GM12878 (cell line): ENCODE measurements around the gene CDHR2. TPM values are rescaled to one million over a fixed set of nuclear protein-coding genes. Genes with fewer than 3 reads are reported as not detected.

ENCODE experiments used
- ATAC-seq: fragments of 200-7000 bp; cut with Tn5 transposase; 3 replicates; pipeline ENCODE4 v1.9.1; 2020; ENCODE audit warnings: mild to moderate bottlenecking, moderate library complexity
- BruUV-seq: library from RNA; stranded (reverse); fragments of 400-500 nt; replicated peaks from 2 replicates; lab custom pipeline; 2021; lab: Mats Ljungman, UMichigan
- CTCF ChIA-PET: fragments of 300-600 bp; sonication (Branson Sonifier 250); formaldehyde crosslinking; extraction: SDS; loops from one replicate; lab custom pipeline; 2021; ENCODE audit warnings: inconsistent platforms; lab: Yijun Ruan, JAX
- POLR2A ChIA-PET: fragments of 350-600 bp; formaldehyde crosslinking; extraction: SDS; loops from one replicate; lab custom pipeline; 2021; ENCODE audit warnings: inconsistent platforms; lab: Charles Lee
- RAD21 ChIA-PET: fragments of 300-600 bp; sonication (Branson Sonifier 250); formaldehyde crosslinking; loops from one replicate; lab custom pipeline; 2023; ENCODE audit warnings: antibody characterized with exemption; ENCODE audit not compliant: unreplicated experiment; lab: Charles Lee
- SMC1A ChIA-PET: fragments of 300-600 bp; sonication (Branson Sonifier 250); formaldehyde crosslinking; loops from one replicate; lab custom pipeline; 2023; ENCODE audit not compliant: unreplicated experiment, uncharacterized antibody; lab: Charles Lee
- DNase-seq: peaks from one replicate; pipeline ENCODE4 v3.0.0-alpha.2; 2011; ENCODE audit warnings: low read depth, low spot score
- FAIRE-seq: peaks from 3 replicates; lab custom pipeline; 2011; peaks lifted over from hg19 to GRCh38; lab: Jason Lieb, UNC
- H2AFZ ChIP-seq: 2 replicates; pipeline ENCODE4 v1.6.0; 2011; ENCODE audit warnings: low read depth, low read length, control low read depth; ENCODE audit not compliant: control insufficient read depth
- H3K27ac ChIP-seq: 2 replicates; pipeline ENCODE4 v1.5.1; 2011; ENCODE audit warnings: control low read depth; ENCODE audit not compliant: control insufficient read depth, insufficient read depth
- H3K27me3 ChIP-seq, 2 experiments: replicated peaks in 1 of 2; 2 replicates each; pipeline versions ENCODE4 v1.6.0 to v1.6.1; 2011; ENCODE audit warnings: low read length in 1 of 2; ENCODE audit not compliant: control insufficient read depth in 2 of 2, insufficient read depth in 2 of 2
- H3K36me3 ChIP-seq, 2 experiments: 2 replicates each; pipeline ENCODE4 v1.5.1; 2011; ENCODE audit warnings: low read length in 1 of 2; ENCODE audit not compliant: control insufficient read depth in 2 of 2, insufficient read depth in 2 of 2
- H3K4me1 ChIP-seq: 2 replicates; pipeline ENCODE4 v1.6.1; 2011; ENCODE audit warnings: mild to moderate bottlenecking, low read length, moderate library complexity, mixed read lengths; ENCODE audit not compliant: control insufficient read depth, insufficient read depth
- H3K4me2 ChIP-seq: 2 replicates; pipeline ENCODE4 v1.6.0; 2011; ENCODE audit warnings: control low read depth; ENCODE audit not compliant: control insufficient read depth, insufficient read depth
- H3K4me3 ChIP-seq: fragments of 200-600 bp; sonication (generic); 2 replicates; pipeline ENCODE4 v1.5.1; 2016
- H3K79me2 ChIP-seq: 2 replicates; pipeline ENCODE4 v1.6.0; 2011; ENCODE audit warnings: low read length; ENCODE audit not compliant: control insufficient read depth, insufficient read depth
- H3K9ac ChIP-seq: 2 replicates; pipeline ENCODE4 v1.8.0; 2011; ENCODE audit warnings: low read length, control low read depth, mixed read lengths; ENCODE audit not compliant: control insufficient read depth, insufficient read depth
- H3K9me3 ChIP-seq: replicated peaks from 3 replicates; pipeline ENCODE4 v1.5.1; 2011; ENCODE audit warnings: mild to moderate bottlenecking, low read length; ENCODE audit not compliant: control insufficient read depth, insufficient read depth
- H4K20me1 ChIP-seq: 2 replicates; pipeline ENCODE4 v1.6.0; 2011; ENCODE audit not compliant: control insufficient read depth, insufficient read depth
- BHLHE40 ChIP-seq, 2 experiments: fragments of 450-650 bp in 1 of 2; IDR thresholded peaks; 2 replicates each; pipeline ENCODE4 v1.6.1; 2011 to 2017; ENCODE audit warnings: low read depth in 2 of 2, borderline replicate concordance in 1 of 2, improper control_type of control experiment in 1 of 2, low read length in 1 of 2, mild to moderate bottlenecking in 1 of 2
- BRCA1 ChIP-seq: IDR thresholded peaks from 2 replicates; pipeline ENCODE4 v1.6.1; 2011; ENCODE audit warnings: low read depth, low read length, improper control_type of control experiment
- CEBPB ChIP-seq, 2 experiments: fragments of 150-350 bp in 1 of 2; IDR thresholded peaks; 2 replicates each; pipeline ENCODE4 v1.6.1; 2012 to 2014; ENCODE audit warnings: low read depth in 2 of 2, low read length in 2 of 2, borderline replicate concordance in 1 of 2, inconsistent platforms in 1 of 2
- CREB1 ChIP-seq: IDR thresholded peaks from 2 replicates; pipeline ENCODE4 v1.6.1; 2012; ENCODE audit warnings: low read depth, mild to moderate bottlenecking, inconsistent platforms
- EZH2 ChIP-seq: IDR thresholded peaks from 2 replicates; pipeline ENCODE4 v1.6.1; 2012; ENCODE audit warnings: low read depth, mild to moderate bottlenecking, control low read depth, inconsistent platforms, low read length, borderline replicate concordance; ENCODE audit not compliant: control insufficient read depth
- GATAD2B ChIP-seq: fragments of 450-650 bp; conservative IDR thresholded peaks from 2 replicates; pipeline ENCODE4 v1.6.1; 2017; ENCODE audit warnings: low read depth, mild to moderate bottlenecking, moderate library complexity
- SIX5 ChIP-seq: IDR thresholded peaks from 2 replicates; pipeline ENCODE4 v1.6.1; 2011; ENCODE audit warnings: mild to moderate bottlenecking, low read depth, low read length, moderate library complexity; ENCODE audit not compliant: severe bottlenecking
- SMC3 ChIP-seq: IDR thresholded peaks from 2 replicates; pipeline ENCODE4 v1.6.1; 2011; ENCODE audit warnings: low read length, improper control_type of control experiment, borderline replicate concordance
- WGBS: methylation state at CpG from one replicate; pipeline ENCODE4 v1.1.6; 2016; ENCODE audit warnings: low lambda C conversion rate; ENCODE audit not compliant: insufficient replicate concordance, insufficient coverage; ENCODE audit errors: missing lambda C conversion rate; 5-methylcytosine and 5-hydroxymethylcytosine counted together
- in situ Hi-C: fragments of 300-500 bp; cut with MboI; formaldehyde crosslinking; loops from 9 replicates; pipeline ENCODE4 v1.14.3; 2018; ENCODE audit warnings: mixed read lengths
- intact Hi-C: fragments of 100-400 bp; cut with micrococcal nuclease; formaldehyde crosslinking; loops from one replicate; pipeline ENCODE4 v1.14.2; 2022; ENCODE audit not compliant: unreplicated experiment
- polyA plus RNA-seq, 11 experiments: library from polyadenylated mRNA; depleted of rRNA in 4 of 11; unstranded in 6 of 11; stranded (reverse) in 5 of 11; fragments of >200 nt; fragmentation: Nextera tagmentation in 4 of 11; fragmentation: Illumina TruSeq in 1 of 11; extraction: Ambion mirVana in 4 of 11; extraction: Trizol in 1 of 11; gene quantifications; 1 replicate in 1 of 11; 2 replicates in 10 of 11; pipeline versions ENCODE4 v1.2.1 to v1.2.3, GENCODE V29; 2011 to 2016; ENCODE audit warnings: inconsistent platforms in 2 of 11, missing spikeins in 2 of 11, low read depth in 1 of 11
- total RNA-seq, 4 experiments: library from RNA; depleted of rRNA in 3 of 4; stranded (reverse); fragments of >200 nt in 3 of 4; fragmentation: Illumina TruSeq in 1 of 4; extraction: Trizol in 1 of 4; gene quantifications; 2 replicates each; pipeline versions ENCODE4 v1.2.1 to v1.2.3, GENCODE V29; 2013 to 2021
- TF ChIP-seq, protein P1 (sequence below): fragments of 450-650 bp; formaldehyde crosslinking; IDR thresholded peaks from 2 replicates; pipeline ENCODE4 v1.5.0; 2022; ENCODE audit warnings: mild to moderate bottlenecking, missing genetic modification characterization
- TF ChIP-seq, protein P2 (sequence below): fragments of 450-650 bp; formaldehyde crosslinking; IDR thresholded peaks from 2 replicates; pipeline ENCODE4 v1.4.0; 2022; ENCODE audit warnings: mild to moderate bottlenecking, moderate library complexity
- TF ChIP-seq, protein P3 (sequence below): IDR thresholded peaks from 2 replicates; pipeline ENCODE4 v1.6.1; 2011; ENCODE audit warnings: low read depth, mild to moderate bottlenecking, low read length, moderate library complexity, borderline replicate concordance; ENCODE audit errors: extremely low read depth

CDHR2 gene
- total and polyA plus RNA-seq, 10 of the 15 experiments (the other 5 are each of a cell fraction or from before 2014, with no cell fraction given), result 0.03 to 0.46 (median 0.06) TPM; not detected in 5

DNA sequence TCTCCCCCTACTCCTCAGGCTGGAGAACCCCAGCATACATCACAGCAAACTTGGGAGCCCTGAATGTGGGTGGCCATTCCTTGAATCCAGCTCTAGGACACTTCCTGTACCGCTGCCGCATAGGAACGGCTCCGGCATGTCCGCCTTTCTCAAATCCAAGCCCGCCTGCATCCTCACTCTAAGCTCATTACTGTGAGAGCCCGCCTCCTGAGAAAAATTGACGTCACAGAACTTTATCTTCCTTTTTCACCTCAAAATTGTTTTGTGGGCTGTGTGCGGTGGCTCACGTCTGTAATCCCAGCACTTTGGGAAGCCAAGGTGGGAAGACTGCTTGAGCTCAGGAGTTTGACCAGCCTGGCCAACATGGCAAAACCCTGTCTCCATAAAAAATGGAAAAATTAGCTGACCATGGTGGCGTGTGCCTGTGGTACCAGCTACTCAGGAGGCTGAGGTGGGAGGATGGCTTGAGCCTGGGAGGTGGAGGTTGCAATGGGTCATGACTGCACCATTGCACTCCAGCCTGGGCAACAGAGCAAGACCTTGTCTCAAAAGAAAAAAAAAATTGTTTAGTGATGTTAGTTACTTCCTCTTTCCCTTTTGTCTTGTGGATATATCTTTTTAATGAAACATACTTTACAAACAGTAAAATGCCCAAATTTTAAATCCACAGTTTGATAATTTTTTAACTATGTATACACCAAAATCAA, 34.7 kb upstream of the CDHR2 start:
- no peak for DNase-seq
- no peak for TF ChIP-seq EZH2
- no peak for TF ChIP-seq SMC3
- no peak for TF ChIP-seq CREB1
- no peak for TF ChIP-seq GATAD2B
- TF ChIP-seq, protein P1, sequence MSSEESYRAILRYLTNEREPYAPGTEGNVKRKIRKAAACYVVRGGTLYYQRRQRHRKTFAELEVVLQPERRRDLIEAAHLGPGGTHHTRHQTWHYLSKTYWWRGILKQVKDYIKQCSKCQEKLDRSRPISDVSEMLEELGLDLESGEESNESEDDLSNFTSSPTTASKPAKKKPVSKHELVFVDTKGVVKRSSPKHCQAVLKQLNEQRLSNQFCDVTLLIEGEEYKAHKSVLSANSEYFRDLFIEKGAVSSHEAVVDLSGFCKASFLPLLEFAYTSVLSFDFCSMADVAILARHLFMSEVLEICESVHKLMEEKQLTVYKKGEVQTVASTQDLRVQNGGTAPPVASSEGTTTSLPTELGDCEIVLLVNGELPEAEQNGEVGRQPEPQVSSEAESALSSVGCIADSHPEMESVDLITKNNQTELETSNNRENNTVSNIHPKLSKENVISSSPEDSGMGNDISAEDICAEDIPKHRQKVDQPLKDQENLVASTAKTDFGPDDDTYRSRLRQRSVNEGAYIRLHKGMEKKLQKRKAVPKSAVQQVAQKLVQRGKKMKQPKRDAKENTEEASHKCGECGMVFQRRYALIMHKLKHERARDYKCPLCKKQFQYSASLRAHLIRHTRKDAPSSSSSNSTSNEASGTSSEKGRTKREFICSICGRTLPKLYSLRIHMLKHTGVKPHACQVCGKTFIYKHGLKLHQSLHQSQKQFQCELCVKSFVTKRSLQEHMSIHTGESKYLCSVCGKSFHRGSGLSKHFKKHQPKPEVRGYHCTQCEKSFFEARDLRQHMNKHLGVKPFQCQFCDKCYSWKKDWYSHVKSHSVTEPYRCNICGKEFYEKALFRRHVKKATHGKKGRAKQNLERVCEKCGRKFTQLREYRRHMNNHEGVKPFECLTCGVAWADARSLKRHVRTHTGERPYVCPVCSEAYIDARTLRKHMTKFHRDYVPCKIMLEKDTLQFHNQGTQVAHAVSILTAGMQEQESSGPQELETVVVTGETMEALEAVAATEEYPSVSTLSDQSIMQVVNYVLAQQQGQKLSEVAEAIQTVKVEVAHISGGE (CRISPR knock-in tag), result no peak
- no peak for TF ChIP-seq SIX5
- TF ChIP-seq, protein P2, sequence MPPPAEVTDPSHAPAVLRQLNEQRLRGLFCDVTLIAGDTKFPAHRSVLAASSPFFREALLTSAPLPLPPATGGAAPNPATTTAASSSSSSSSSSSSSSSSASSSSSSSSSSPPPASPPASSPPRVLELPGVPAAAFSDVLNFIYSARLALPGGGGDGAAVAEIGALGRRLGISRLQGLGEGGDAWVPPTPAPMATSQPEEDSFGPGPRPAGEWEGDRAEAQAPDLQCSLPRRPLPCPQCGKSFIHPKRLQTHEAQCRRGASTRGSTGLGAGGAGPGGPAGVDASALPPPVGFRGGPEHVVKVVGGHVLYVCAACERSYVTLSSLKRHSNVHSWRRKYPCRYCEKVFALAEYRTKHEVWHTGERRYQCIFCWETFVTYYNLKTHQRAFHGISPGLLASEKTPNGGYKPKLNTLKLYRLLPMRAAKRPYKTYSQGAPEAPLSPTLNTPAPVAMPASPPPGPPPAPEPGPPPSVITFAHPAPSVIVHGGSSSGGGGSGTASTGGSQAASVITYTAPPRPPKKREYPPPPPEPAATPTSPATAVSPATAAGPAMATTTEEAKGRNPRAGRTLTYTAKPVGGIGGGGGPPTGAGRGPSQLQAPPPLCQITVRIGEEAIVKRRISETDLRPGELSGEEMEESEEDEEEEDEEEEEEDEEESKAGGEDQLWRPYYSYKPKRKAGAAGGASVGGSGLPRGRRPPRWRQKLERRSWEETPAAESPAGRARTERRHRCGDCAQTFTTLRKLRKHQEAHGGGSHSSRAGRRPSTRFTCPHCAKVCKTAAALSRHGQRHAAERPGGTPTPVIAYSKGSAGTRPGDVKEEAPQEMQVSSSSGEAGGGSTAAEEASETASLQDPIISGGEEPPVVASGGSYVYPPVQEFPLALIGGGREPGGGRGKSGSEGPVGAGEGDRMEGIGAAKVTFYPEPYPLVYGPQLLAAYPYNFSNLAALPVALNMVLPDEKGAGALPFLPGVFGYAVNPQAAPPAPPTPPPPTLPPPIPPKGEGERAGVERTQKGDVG (CRISPR knock-in tag), result no peak
- TF ChIP-seq CEBPB (IDR thresholded peaks at IDR 0.05; ENCODE audit: borderline replicate concordance in 1 of 2, low read depth in 2 of 2, low read length in 2 of 2), result no peak
- TF ChIP-seq BRCA1, result no peak
- TF ChIP-seq, protein P3, sequence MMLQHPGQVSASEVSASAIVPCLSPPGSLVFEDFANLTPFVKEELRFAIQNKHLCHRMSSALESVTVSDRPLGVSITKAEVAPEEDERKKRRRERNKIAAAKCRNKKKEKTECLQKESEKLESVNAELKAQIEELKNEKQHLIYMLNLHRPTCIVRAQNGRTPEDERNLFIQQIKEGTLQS, result no peak
- no peak for TF ChIP-seq BHLHE40 (IDR thresholded peaks at IDR 0.05; ENCODE audit: borderline replicate concordance in 1 of 2, low read depth in 2 of 2, low read length in 1 of 2)

More for the DNA sequence above, 34.7 kb upstream of the CDHR2 start:
- POLR2A ChIA-PET, result no interaction called here
- Histone ChIP-seq H3K4me1 (no peaks in the 10 kb centered on the region), H3K27me3 (no peaks in the 10 kb centered on the region), H3K9me3 (no peaks in the 10 kb centered on the region), H3K79me2 (no peaks in the 10 kb centered on the region), H3K36me3 (no peaks in the 10 kb centered on the region; a peak in 1 of 4 replicates), H4K20me1 (no peaks in the 10 kb centered on the region), H2AFZ (no peak overlapping the region; the same call in 1 of the 2 replicates), H3K9ac (no peak overlapping the region), H3K27ac (no peak overlapping the region), H3K4me2 (0 out of 2 replicates have a peak overlapping the region, but pooled peaks have one; percentile 13), H3K4me3 (no peak overlapping the region)
- in situ Hi-C loops (no loop called here), intact Hi-C loops (no loop called here)
- WGBS, result 86% methylated on average over 11 of the region's 11 CpGs
- FAIRE-seq, result no peak
- RAD21 ChIA-PET, result no interaction called here
- BruUV-seq, result no TSS peak
- ATAC-seq, result peak; percentile 50
- SMC1A ChIA-PET, result no interaction called here
- CTCF ChIA-PET, result interaction anchor here (0.6 to 0.7 kb wide), 2 partner anchors 67 to 152 kb away, joined by 3 to 4 read pairs; no protein-coding TSS in a partner anchor
